ENCODE results near the gene RPL19. TPM values are rescaled to one million over a fixed set of nuclear protein-coding genes. Genes with fewer than 3 reads are reported as not detected.

RPL19 gene
- total RNA-seq, 1 donor from 2014 or later, result 1,889 TPM

DNA sequence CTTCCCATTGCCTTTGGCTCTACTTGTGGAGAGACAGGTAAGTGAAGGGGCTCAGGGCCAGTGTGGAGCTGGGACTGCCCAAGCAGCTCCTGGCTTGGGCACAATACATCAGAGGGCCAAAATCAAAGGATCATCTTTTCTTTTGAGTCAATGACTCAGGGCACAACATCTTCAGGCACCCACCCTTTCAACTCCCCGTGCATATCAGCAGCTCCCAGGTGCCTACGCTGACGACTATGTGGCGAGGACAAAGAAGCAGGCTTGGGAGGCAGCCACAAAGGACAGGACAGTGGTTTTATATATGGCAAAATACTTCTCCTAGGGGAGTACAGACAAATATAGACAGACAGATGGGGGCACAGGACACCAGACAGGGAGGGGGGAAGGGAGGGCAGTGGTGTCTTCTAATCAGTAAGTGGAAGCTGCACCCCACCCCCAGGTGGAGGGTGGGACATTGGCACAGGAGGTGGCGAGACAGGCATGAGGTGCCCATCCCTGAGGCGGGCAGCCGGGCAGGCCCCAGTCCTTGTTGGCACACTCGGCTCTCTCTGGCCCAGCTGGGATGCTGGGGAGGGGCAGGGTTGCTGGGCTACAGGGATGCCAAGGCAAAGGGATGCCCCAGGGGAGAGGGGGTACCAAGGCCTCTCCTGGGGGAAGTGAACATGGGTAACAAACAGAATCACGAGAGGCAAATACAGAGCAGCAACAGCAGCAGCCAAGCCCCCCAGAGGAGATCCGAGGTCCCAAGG, 26.4 kb upstream of the RPL19 start:
- Histone ChIP-seq H3K27ac (peak overlapping the region in 1 of 2 donors; percentile 11), H3K9me3 (no peaks in the 10 kb centered on the region), H3K36me3 (peaks cover 29 to 30% of the 10 kb centered on the region in 2 donors), H3K4me3 (no peak overlapping the region), H3K27me3 (no peaks in the 10 kb centered on the region), H3K4me1 (peaks cover 0 to 5% of the 10 kb centered on the region in 2 donors)
- intact Hi-C loops (cut with DNase I), result no loop called here
- TF ChIP-seq, protein P1, sequence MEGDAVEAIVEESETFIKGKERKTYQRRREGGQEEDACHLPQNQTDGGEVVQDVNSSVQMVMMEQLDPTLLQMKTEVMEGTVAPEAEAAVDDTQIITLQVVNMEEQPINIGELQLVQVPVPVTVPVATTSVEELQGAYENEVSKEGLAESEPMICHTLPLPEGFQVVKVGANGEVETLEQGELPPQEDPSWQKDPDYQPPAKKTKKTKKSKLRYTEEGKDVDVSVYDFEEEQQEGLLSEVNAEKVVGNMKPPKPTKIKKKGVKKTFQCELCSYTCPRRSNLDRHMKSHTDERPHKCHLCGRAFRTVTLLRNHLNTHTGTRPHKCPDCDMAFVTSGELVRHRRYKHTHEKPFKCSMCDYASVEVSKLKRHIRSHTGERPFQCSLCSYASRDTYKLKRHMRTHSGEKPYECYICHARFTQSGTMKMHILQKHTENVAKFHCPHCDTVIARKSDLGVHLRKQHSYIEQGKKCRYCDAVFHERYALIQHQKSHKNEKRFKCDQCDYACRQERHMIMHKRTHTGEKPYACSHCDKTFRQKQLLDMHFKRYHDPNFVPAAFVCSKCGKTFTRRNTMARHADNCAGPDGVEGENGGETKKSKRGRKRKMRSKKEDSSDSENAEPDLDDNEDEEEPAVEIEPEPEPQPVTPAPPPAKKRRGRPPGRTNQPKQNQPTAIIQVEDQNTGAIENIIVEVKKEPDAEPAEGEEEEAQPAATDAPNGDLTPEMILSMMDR (IDR thresholded peaks at IDR 0.05), result no peak
- DNase-seq (ENCODE audit: low spot score in 2 of 2), result no peak

DNA sequence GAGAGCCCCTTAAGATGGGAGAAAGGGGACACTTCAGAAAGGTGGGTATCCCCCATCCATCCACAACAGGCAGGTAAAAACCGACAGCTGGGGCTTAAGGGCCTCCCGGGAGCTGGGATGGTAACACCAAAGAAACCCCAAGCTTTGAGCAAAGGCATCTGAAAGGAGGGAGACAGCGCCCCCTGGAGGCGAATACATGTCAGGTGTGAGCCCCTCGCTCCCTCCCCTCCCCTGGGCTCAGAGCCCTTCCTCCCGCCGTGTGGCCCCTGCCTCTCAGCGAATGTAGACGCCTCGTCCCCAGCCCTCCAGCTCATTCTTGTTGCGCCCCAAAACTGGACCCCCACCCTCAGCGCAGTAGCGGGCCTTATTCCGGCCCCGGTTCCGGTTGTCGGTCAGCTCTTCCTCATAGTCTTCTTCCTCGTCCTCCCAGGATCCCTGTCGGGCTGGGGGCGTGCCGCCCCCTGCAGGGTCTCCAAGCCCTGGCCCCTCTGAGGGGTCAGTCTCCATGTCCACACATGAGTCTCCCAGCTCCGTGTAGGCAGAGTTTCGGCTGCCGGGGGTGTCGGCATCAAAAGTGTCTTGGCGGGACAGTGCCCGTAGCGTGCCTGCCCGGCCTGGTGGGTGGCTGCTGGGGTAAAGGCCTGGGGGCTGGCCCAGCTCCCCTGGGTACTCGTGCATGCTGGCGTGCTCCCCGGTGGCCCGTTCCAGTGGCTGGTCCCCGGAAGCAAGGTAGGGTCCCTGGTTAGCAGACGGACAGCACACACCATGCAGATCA, 25.0 kb upstream of the RPL19 start:
- DNase-seq (ENCODE audit: low spot score in 2 of 2), result peak in 1 of 2 donors; percentile 89
- H3K27ac ChIP-seq, result no peak overlapping the region
- intact Hi-C loops (cut with DNase I), result no loop called here

GRCh38 chr17:39175695-39176093, 24.4 kb upstream of the RPL19 start:
- peaks cover 0 to 5% of the 10 kb centered on the region in 2 donors for H3K4me1 ChIP-seq
- H3K36me3 ChIP-seq, result peaks cover 30 to 43% of the 10 kb centered on the region in 2 donors
- H3K9me3 ChIP-seq, result no peaks in the 10 kb centered on the region
- intact Hi-C loops (cut with DNase I), result no loop called here
- TF ChIP-seq, protein P1 (IDR thresholded peaks at IDR 0.05), result no peak
- H3K27ac ChIP-seq, result no peak overlapping the region
- H3K27me3 ChIP-seq, result no peaks in the 10 kb centered on the region
- DNase-seq (ENCODE audit: low spot score in 2 of 2), result no peak
- no peak overlapping the region for H3K4me3 ChIP-seq

More for the DNA sequence above, 25.0 kb upstream of the RPL19 start:
- Histone ChIP-seq H3K4me3 (no peak overlapping the region), H3K27me3 (no peaks in the 10 kb centered on the region), H3K4me1 (peaks cover 0 to 5% of the 10 kb centered on the region in 2 donors), H3K9me3 (no peaks in the 10 kb centered on the region), H3K36me3 (peaks cover 30 to 37% of the 10 kb centered on the region in 2 donors)
- TF ChIP-seq, protein P1 (IDR thresholded peaks at IDR 0.05), result peak; percentile 77 to 88 (median 83)

GRCh38 chr17:39177256-39177655, 22.8 kb upstream of the RPL19 start:
- intact Hi-C loops (cut with DNase I), result no loop called here
- no peaks in the 10 kb centered on the region for H3K9me3 ChIP-seq
- no peak overlapping the region for H3K27ac ChIP-seq
- TF ChIP-seq, protein P1 (IDR thresholded peaks at IDR 0.05), result no peak
- peaks cover 0 to 5% of the 10 kb centered on the region in 2 donors for H3K4me1 ChIP-seq
- peaks cover 42 to 51% of the 10 kb centered on the region in 2 donors for H3K36me3 ChIP-seq
- H3K27me3 ChIP-seq, result no peaks in the 10 kb centered on the region
- no peak for DNase-seq (ENCODE audit: low spot score in 2 of 2)
- no peak overlapping the region for H3K4me3 ChIP-seq

DNA sequence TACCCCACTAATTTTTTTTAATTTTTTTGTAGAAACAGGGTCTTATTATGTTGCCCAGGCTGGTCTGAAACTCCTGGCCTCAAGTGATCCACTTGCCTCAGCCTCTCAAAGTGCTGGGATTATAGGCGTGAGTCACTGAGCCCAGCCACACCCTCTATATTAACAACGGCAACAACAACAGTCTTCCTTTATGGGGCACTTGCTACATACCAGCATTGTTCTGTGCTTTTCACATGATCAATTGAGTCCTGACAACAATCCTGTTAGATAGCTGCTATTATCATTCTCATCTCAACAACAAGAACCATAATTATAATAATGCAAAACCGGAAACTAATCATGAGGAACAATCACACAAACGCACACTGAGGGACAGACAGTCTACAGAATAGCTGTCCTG, 21.5 kb upstream of the RPL19 start:
- DNase-seq (ENCODE audit: low spot score in 2 of 2), result no peak
- intact Hi-C loops (cut with DNase I), result no loop called here
- peaks cover 0 to 5% of the 10 kb centered on the region in 2 donors for H3K4me1 ChIP-seq
- H3K27ac ChIP-seq, result peak overlapping the region in 1 of 2 donors; percentile 9
- peaks cover 49 to 63% of the 10 kb centered on the region in 2 donors for H3K36me3 ChIP-seq
- no peaks in the 10 kb centered on the region for H3K27me3 ChIP-seq
- TF ChIP-seq, protein P1 (IDR thresholded peaks at IDR 0.05), result no peak
- no peaks in the 10 kb centered on the region for H3K9me3 ChIP-seq
- no peak overlapping the region for H3K4me3 ChIP-seq

All from ascending aorta (tissue), 2 donors.